Measurements from ENCODE around the gene WWC1.

DNA sequence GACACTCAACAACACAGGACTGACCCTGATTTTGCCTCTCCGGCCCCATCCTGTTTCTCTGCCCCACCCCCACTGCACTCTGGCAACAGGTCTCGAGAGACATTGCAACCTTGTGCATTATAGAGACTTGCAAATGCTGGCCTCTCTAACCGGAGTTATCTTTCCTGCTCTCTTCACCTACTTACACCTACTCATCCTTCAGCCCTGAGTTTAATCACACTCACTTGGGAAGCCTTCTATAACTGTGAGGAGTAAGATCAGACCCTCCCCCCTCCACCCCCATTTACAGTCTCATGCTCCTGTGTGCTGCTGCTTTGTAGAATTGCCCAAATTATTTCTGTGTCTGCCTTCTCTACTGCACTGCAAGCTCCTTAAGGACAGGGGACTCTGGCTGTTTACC, 42.8 kb downstream of the WWC1 start:
- TF ChIP-seq, protein P1, sequence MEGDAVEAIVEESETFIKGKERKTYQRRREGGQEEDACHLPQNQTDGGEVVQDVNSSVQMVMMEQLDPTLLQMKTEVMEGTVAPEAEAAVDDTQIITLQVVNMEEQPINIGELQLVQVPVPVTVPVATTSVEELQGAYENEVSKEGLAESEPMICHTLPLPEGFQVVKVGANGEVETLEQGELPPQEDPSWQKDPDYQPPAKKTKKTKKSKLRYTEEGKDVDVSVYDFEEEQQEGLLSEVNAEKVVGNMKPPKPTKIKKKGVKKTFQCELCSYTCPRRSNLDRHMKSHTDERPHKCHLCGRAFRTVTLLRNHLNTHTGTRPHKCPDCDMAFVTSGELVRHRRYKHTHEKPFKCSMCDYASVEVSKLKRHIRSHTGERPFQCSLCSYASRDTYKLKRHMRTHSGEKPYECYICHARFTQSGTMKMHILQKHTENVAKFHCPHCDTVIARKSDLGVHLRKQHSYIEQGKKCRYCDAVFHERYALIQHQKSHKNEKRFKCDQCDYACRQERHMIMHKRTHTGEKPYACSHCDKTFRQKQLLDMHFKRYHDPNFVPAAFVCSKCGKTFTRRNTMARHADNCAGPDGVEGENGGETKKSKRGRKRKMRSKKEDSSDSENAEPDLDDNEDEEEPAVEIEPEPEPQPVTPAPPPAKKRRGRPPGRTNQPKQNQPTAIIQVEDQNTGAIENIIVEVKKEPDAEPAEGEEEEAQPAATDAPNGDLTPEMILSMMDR (IDR thresholded peaks at IDR 0.05), result no peak
- TF ChIP-seq, protein P2, sequence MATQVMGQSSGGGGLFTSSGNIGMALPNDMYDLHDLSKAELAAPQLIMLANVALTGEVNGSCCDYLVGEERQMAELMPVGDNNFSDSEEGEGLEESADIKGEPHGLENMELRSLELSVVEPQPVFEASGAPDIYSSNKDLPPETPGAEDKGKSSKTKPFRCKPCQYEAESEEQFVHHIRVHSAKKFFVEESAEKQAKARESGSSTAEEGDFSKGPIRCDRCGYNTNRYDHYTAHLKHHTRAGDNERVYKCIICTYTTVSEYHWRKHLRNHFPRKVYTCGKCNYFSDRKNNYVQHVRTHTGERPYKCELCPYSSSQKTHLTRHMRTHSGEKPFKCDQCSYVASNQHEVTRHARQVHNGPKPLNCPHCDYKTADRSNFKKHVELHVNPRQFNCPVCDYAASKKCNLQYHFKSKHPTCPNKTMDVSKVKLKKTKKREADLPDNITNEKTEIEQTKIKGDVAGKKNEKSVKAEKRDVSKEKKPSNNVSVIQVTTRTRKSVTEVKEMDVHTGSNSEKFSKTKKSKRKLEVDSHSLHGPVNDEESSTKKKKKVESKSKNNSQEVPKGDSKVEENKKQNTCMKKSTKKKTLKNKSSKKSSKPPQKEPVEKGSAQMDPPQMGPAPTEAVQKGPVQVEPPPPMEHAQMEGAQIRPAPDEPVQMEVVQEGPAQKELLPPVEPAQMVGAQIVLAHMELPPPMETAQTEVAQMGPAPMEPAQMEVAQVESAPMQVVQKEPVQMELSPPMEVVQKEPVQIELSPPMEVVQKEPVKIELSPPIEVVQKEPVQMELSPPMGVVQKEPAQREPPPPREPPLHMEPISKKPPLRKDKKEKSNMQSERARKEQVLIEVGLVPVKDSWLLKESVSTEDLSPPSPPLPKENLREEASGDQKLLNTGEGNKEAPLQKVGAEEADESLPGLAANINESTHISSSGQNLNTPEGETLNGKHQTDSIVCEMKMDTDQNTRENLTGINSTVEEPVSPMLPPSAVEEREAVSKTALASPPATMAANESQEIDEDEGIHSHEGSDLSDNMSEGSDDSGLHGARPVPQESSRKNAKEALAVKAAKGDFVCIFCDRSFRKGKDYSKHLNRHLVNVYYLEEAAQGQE (IDR thresholded peaks at IDR 0.05; ENCODE audit: insufficient read depth in 1 of 2, low read depth in 2 of 2, low read length in 1 of 2), result no peak
- TF ChIP-seq POLR2AphosphoS5 (IDR thresholded peaks at IDR 0.05; ENCODE audit: low read depth, low read length) (no peak), SIN3A (IDR thresholded peaks at IDR 0.05; ENCODE audit: borderline replicate concordance, insufficient read depth, low read depth, low read length) (no peak), TCF7L2 (IDR thresholded peaks at IDR 0.05; ENCODE audit: low read depth, low read length) (no peak)

All from Panc1 (cell line).